Measurements from ENCODE around the gene SERPINB7. TPM values are rescaled to one million over a fixed set of nuclear protein-coding genes. Genes with fewer than 3 reads are reported as not detected.

The SERPINB7 gene
- total RNA-seq = under 1 TPM; 0.12 to 0.17 TPM
- polyA plus RNA-seq = 1 to 10 TPM in 1 of 2 donors, under 1 TPM in 1; 0.22 to 1.6 TPM
- long read RNA-seq, donor 1 = 0 reads
- long read RNA-seq, donor 2 = 0 reads
- long read RNA-seq, donor 3 = 0 reads
- long read RNA-seq, donor 4 = 0 reads
- long read RNA-seq, donor 5 = 0 reads

GRCh38 chr18:63775166-63775730 lies at the start of gene SERPINB7:
SERPINB7 (plus strand) TSS chr18:63775418; CDS start chr18:63782373, 6,955 bp downstream.
- Histone ChIP-seq H3K27ac (ENCODE audit: low read depth in 1 of 2, low read length in 1 of 2) (no peak within 1 kb of the TSS), H3K4me1 (ENCODE audit: control insufficient read depth in 5 of 5, insufficient read depth in 5 of 5, low read length in 5 of 5) (no peaks in the 10 kb centered on the region), H3K9ac (ENCODE audit: insufficient read depth in 1 of 2, low read length in 2 of 2) (no peak within 1 kb of the TSS), H3K27me3 (ENCODE audit: control insufficient read depth in 3 of 3, insufficient read depth in 3 of 3, low read length in 2 of 3) (no peaks in the 10 kb centered on the region), H3K36me3 (ENCODE audit: control insufficient read depth in 4 of 4, insufficient read depth in 4 of 4, low read length in 4 of 4) (no peaks in the 10 kb centered on the region), H3K4me3 (no peak within 1 kb of the TSS), H3K9me3 (ENCODE audit: control insufficient read depth in 4 of 4, insufficient read depth in 3 of 4, low read length in 3 of 4) (no peaks in the 10 kb centered on the region)
- ATAC-seq (ENCODE audit: insufficient read depth, low FRiP score) (no peak), DNase-seq (no peak)
- WGBS, 2 donors = 78 to 89% methylated on average over 2 of the region's 2 CpGs
- no peak for TF ChIP-seq CTCF (IDR thresholded peaks at IDR 0.05; ENCODE audit: control extremely low read depth, extremely low read depth)

- DNase-seq (no peak), ATAC-seq (ENCODE audit: insufficient read depth, low FRiP score) (no peak)
- no peak overlapping the region for H3K4me3 ChIP-seq
- no peaks in the 10 kb centered on the region for H3K36me3 ChIP-seq (ENCODE audit: control insufficient read depth in 4 of 4, insufficient read depth in 4 of 4, low read length in 4 of 4)
- H3K4me1 ChIP-seq (ENCODE audit: control insufficient read depth in 5 of 5, insufficient read depth in 5 of 5, low read length in 5 of 5) = no peaks in the 10 kb centered on the region
- H3K9me3 ChIP-seq (ENCODE audit: control insufficient read depth in 4 of 4, insufficient read depth in 3 of 4, low read length in 3 of 4) = peaks cover 0 to 3% (median 0%) of the 10 kb centered on the region in 4 donors
- WGBS, 2 donors = 18 to 49% methylated on average over 3 of the region's 3 CpGs
- H3K27me3 ChIP-seq (ENCODE audit: control insufficient read depth in 3 of 3, insufficient read depth in 3 of 3, low read length in 2 of 3) = no peaks in the 10 kb centered on the region
- no peak overlapping the region for H3K27ac ChIP-seq (ENCODE audit: low read depth in 1 of 2, low read length in 1 of 2)
- no peak overlapping the region for H3K9ac ChIP-seq (ENCODE audit: insufficient read depth in 1 of 2, low read length in 2 of 2)
- no peak for TF ChIP-seq CTCF (IDR thresholded peaks at IDR 0.05; ENCODE audit: control extremely low read depth, extremely low read depth)
Observed at GRCh38 chr18:63725682-63726480, 49.3 kb upstream of the SERPINB7 start.

GRCh38 chr18:63730773-63731172 lies 44.4 kb upstream of the SERPINB7 start:
- no peaks in the 10 kb centered on the region for H3K27me3 ChIP-seq (ENCODE audit: control insufficient read depth in 3 of 3, insufficient read depth in 3 of 3, low read length in 2 of 3)
- WGBS, 2 donors = 67 to 80% methylated on average over 5 of the region's 5 CpGs
- no peaks in the 10 kb centered on the region for H3K4me1 ChIP-seq (ENCODE audit: control insufficient read depth in 5 of 5, insufficient read depth in 5 of 5, low read length in 5 of 5)
- H3K36me3 ChIP-seq (ENCODE audit: control insufficient read depth in 4 of 4, insufficient read depth in 4 of 4, low read length in 4 of 4) = no peaks in the 10 kb centered on the region
- no peak for ATAC-seq (ENCODE audit: insufficient read depth, low FRiP score)
- H3K9me3 ChIP-seq (ENCODE audit: control insufficient read depth in 4 of 4, insufficient read depth in 3 of 4, low read length in 3 of 4) = peaks cover 0 to 3% (median 0%) of the 10 kb centered on the region in 4 donors
- peak in 1 of 3 donors; percentile 3 for DNase-seq
- no peak overlapping the region for H3K27ac ChIP-seq (ENCODE audit: low read depth in 1 of 2, low read length in 1 of 2)
- no peak for TF ChIP-seq CTCF (IDR thresholded peaks at IDR 0.05; ENCODE audit: control extremely low read depth, extremely low read depth)
- no peak overlapping the region for H3K9ac ChIP-seq (ENCODE audit: insufficient read depth in 1 of 2, low read length in 2 of 2)
- H3K4me3 ChIP-seq = no peak overlapping the region

Measured in lung (tissue), 16 donors.